Superior temporal gyrus (tissue), 1 donor: ENCODE data around the gene CCDC91.
"Not testable (repeated sequence)": the region's sequence is repeated elsewhere in the genome, so short reads cannot be mapped to it uniquely, and the experiment has no call there.

ENCODE experiments used
- DNase-seq: peaks from one replicate; pipeline ENCODE4 v3.0.0-alpha.2; 2016; ENCODE audit errors: extremely low spot score

The CCDC91 gene

DNA sequence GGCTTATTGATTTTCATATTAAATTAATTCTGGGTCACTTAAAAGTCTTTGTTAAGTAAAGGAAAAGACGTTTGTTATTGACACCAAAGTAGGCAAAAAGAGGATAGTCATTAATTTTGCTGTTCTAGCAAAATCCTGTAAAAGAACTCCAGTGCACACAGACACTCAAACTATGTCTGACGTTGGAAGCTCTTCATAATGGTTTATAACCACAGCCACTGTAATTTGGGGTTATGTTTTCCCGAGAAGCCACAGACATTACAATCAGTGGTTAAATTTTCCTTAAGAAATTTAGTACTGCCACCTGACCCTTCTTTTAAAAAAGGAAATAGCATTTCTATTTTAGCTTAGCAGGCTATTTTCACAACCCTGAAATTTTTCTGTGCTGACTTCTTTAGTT lies 267.5 kb downstream of the CCDC91 start:
- DNase-seq: no peak

GRCh38 chr12:28459481-28459880 lies 269.2 kb downstream of the CCDC91 start:
- DNase-seq: no peak

DNA sequence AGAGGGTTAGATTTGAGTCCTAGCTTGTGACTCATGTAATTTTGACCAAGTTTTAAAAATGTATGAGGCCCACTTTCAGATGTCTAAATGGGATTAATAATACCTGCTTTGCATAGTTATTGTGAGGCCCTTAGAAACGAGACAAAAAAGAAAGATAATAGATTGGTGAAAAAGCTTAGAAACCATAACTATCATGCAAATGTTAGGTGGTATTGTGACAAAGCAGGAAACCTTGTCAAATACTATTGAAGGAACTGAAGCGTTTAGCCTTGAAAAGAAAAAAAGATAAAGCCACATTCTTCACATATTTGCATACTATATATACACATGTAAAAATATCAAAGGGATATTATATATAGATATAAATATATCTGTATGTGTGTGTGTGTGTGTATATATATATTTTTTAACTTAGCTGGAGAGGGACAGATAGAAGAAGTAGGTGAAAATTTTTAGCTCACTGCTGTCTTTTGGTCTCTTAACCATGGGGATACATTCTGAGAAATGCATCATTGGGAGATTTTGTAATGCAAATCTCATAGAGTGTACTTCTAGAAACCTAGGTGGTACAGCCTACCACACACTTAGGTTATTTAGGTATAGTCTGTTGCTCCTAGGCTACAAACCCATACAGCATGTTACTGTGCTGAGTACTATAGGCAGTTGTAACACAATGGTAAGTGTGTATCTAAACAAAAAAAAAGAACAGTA lies 270.3 kb downstream of the CCDC91 start:
- no peak for DNase-seq

- DNase-seq: no peak
Measured at GRCh38 chr12:28463396-28463795, 273.1 kb downstream of the CCDC91 start.

GRCh38 chr12:28471762-28472161 lies 281.5 kb downstream of the CCDC91 start:
- not testable (repeated sequence) for DNase-seq

DNA sequence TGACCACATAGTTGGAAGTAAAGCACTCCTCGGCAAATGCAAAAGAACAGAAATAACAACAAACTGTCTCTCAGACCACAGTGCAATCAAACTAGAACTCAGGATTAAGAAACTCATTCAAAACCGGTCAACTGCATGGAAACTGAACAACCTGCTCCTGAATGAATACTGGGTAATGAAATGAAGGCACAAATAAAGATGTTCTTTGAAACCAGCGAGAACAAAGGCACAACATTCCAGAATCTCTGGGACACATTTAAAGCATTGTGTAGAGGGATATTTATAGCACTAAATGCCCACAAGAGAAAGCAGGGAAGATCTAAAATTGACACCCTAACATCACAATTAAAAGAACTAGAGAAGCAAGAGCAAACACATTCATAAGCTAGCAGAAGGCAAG lies 285.9 kb downstream of the CCDC91 start:
- DNase-seq: not testable (repeated sequence)

DNA sequence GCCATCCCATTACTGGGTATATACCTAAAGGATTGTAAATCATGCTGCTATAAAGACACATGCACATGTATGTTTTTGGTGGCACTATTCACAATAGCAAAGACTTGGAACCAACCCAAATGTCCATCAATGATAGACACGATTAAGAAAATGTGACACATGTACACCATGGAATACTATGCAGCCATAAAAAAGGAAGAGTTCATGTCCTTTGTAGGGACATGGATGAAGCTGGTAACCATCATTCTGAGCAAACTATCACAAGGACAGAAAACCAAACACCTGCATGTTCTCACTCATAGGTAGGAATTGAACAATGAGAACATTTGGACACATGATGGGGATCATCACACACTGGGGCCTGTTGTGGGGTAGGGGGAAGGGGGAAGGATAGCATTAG lies 288.8 kb downstream of the CCDC91 start:
- not testable (repeated sequence) for DNase-seq

- no peak for DNase-seq
Measured at GRCh38 chr12:28479683-28480082, 289.4 kb downstream of the CCDC91 start.

DNA sequence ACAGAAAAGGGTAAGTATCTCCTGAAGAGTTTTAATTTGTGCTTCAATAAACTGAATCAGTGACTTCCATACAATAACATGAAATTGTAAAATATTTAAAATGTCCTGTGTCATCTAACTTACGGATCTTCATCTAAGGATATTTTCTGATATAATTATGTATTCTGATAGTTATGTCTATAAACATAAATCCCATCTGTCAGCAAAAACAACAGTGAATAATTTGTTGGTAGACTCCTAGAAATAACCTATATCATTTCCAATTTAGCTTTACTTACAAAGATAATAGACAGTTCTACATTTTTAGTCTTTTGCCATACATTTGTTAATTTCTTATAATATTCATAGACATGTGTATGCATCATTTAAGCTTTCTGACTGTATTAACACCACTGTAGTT lies 293.9 kb downstream of the CCDC91 start:
- DNase-seq: no peak

DNA sequence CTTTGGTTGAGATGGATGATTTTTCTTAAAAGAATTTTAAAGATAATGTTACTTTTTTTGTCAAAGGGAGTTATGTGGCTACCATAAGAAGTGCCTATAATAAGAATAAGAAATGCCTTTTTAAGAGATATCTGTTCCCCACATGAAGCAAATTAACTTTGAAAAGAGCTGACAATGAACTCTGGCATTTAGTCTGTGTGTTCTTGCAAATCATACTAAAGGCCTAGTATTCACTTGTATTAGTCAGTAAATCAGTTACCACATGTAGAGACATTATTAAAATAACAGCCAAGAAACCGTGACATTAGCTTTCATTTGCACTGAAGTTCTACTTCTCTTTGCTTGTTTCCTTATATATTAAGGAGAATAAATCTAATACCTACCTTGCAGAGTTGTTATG lies 296.3 kb downstream of the CCDC91 start:
- DNase-seq: no peak

GRCh38 chr12:28489246-28489645 lies 299.0 kb downstream of the CCDC91 start:
- no peak for DNase-seq

- DNase-seq: no peak
Measured at GRCh38 chr12:28497889-28498411, 307.7 kb downstream of the CCDC91 start.

DNA sequence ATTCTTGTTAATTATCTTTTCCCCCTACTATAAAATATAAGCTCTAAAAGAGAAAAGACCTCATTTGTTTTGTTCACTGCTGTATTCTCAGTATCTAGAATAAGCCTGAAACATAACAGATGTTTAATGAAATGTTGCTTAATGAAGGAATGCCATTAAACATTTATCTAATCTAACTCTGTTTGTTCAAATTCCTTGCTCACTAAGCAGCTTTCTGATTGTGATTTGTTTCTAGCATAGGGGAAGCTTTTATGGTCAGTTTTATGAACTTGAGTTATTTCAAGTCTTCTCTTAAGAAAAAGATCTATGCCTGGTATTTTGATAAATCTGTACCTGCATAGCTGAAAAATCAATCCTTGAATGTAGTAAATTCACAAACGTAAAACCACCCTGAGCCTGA lies 308.6 kb downstream of the CCDC91 start:
- no peak for DNase-seq

GRCh38 chr12:28500373-28501024 lies 310.2 kb downstream of the CCDC91 start:
- no peak for DNase-seq

DNA sequence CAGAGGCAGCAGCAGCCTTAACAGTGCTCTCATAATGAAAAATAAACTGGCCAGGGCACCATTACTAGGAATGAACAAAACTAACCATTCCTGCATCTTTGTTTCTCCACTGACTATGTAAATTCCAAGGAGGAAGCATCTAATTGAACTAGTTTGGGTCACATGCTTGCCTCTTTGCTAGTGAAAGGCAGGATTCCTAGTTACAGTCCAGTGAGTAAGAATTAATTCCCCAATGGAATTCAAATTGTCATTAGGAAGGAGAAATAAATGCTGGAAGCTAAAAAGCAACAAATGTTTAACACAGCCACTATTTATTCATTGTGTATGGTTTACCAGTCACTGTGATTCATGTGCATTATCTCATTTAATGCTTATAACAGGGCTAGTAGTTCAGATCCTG lies 316.0 kb downstream of the CCDC91 start:
- no peak for DNase-seq

- no peak for DNase-seq
Measured at GRCh38 chr12:28507033-28507432, 316.8 kb downstream of the CCDC91 start.

- no peak for DNase-seq
Measured at GRCh38 chr12:28507867-28508266, 317.6 kb downstream of the CCDC91 start.

DNA sequence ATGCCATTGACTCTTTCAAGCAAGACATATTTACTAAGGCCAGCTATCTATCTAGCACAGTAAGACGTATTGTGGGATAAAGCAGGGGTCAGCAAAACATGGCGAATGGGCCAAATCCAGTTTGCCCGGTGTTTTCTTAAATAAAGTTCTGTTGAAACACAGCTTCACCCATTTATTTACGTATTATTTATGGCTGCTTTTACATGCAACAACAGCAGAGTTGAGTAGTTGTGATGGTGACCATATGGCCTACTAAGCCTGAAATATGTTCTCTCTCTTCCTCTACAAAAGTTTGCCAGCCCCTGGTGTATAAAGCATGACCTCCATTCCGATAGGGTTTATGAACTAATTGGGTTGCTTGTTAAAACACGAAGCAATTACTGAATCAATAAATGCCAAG lies 322.1 kb downstream of the CCDC91 start:
- no peak for DNase-seq

- DNase-seq: no peak
Measured at GRCh38 chr12:28512876-28513275, 322.6 kb downstream of the CCDC91 start.

DNA sequence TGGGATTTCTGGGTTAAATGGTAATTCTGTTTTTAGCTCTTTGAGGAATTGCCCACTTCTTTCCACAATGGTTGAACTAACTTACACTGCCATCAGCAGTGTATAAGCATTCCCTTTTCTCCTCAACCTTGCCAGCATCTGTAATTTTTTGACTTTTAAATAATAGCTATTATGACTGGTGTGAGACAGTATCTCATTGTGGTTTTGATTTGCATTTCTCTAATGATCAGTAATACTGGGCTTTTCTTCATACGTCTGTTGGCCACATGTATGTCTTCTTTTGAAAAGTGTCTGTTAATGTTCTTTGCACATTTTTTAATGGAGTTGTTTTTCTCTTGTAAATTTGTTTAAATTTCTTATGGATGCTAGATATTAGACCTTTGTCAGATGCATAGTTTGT lies 323.7 kb downstream of the CCDC91 start:
- DNase-seq: no peak

- DNase-seq: no peak
Measured at GRCh38 chr12:28517101-28517500, 326.8 kb downstream of the CCDC91 start.

DNA sequence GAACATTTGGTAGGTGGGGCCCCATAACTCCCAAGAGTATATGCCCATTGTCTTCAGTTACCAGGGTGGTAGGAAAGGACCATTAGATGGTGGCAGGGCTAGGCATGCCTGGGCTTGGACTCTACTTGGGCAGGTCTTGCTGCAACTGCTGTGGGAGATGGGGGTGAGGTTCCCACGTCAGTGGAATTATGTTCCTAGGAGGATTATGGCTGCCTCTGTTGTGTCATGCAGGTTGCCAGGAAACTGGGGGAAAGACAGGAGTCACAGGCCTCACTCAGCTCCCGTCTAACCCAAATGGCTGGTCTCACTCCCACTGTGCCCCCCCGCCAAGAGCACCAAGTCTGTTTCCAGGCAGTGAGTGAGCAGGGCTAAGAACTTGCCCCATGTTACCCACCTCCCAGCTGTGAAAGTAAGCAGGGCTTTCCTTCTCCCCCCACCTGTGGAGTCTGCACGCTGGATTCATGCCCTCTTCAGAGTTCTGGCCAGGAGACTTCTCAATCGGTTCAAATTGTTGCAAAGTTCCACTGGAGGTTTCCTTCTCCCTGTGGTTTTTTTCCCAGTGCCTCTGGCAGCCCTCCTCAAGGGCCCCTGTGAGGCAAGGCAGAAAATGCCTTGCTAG lies 337.5 kb downstream of the CCDC91 start:
- DNase-seq: no peak

- no peak for DNase-seq
Measured at GRCh38 chr12:28535216-28535615, 345.0 kb downstream of the CCDC91 start.
